ENCODE data around the gene MARCHF5.

GRCh38 chr10:92377962-92378361 lies 87.0 kb downstream of the MARCHF5 start:
- TF ChIP-seq EHMT2 (IDR thresholded peaks at IDR 0.05; ENCODE audit: low read depth), result no peak
- TF ChIP-seq CTCF (IDR thresholded peaks at IDR 0.05), result no peak
- no peak for TF ChIP-seq CHD4 (IDR thresholded peaks at IDR 0.05; ENCODE audit: borderline replicate concordance)
- no peak for TF ChIP-seq CBX2 (IDR thresholded peaks at IDR 0.05; ENCODE audit: borderline replicate concordance, low read depth)
- TF ChIP-seq EP300 (IDR thresholded peaks at IDR 0.05), result no peak
- TF ChIP-seq RAD21 (conservative IDR thresholded peaks at IDR 0.05 in 1 of 2, IDR thresholded peaks at IDR 0.05 in 1 of 2), result no peak
- no peak for TF ChIP-seq PHF8 (IDR thresholded peaks at IDR 0.05; ENCODE audit: borderline replicate concordance, low read depth)
- TF ChIP-seq POLR2A (IDR thresholded peaks at IDR 0.05; ENCODE audit: low read length), result no peak
